Progenitor cell of endocrine pancreas (in vitro differentiated cells): Measurements from ENCODE around the gene PLCB3. TPM values are rescaled to one million over a fixed set of nuclear protein-coding genes. Genes with fewer than 3 reads are reported as not detected.

Experiments used
- DNase-seq: peaks from one replicate; pipeline ENCODE4 v3.0.0; 2021; ENCODE audit warnings: low spot score; ENCODE audit not compliant: unreplicated experiment
- H3K27ac Mint-ChIP-seq: 2 replicates; pipeline ENCODE4 v1.8.0; 2021; ENCODE audit warnings: mild to moderate bottlenecking, moderate library complexity, mixed read lengths
- H3K27me3 Mint-ChIP-seq: 2 replicates; pipeline ENCODE4 v1.8.0; 2021; ENCODE audit warnings: mixed read lengths
- H3K36me3 Mint-ChIP-seq: 2 replicates; pipeline ENCODE4 v1.8.0; 2022; ENCODE audit warnings: mixed read lengths; ENCODE audit not compliant: insufficient read depth
- H3K4me1 Mint-ChIP-seq: 2 replicates; pipeline ENCODE4 v1.8.0; 2021; ENCODE audit warnings: low read depth, mixed read lengths
- H3K4me3 Mint-ChIP-seq: 2 replicates; pipeline ENCODE4 v1.8.0; 2021; ENCODE audit warnings: low read depth, mild to moderate bottlenecking, moderate library complexity, mixed read lengths
- H3K9me3 Mint-ChIP-seq: 2 replicates; pipeline ENCODE4 v1.8.0; 2021; ENCODE audit warnings: low read depth, mixed read lengths
- total RNA-seq: library from RNA; stranded (reverse); gene quantifications from 2 replicates; pipeline ENCODE4 v1.2.1, GENCODE V29; 2021
- TF ChIP-seq, protein P1 (sequence below): fragments of 200-600 bp; sonication (generic); IDR thresholded peaks from one replicate; pipeline ENCODE4 v1.5.0; 2021; ENCODE audit warnings: antibody characterized with exemption, mild to moderate bottlenecking; ENCODE audit not compliant: unreplicated experiment

Gene PLCB3
- total RNA-seq, 1 donor from 2014 or later, result 22.6 TPM

DNA sequence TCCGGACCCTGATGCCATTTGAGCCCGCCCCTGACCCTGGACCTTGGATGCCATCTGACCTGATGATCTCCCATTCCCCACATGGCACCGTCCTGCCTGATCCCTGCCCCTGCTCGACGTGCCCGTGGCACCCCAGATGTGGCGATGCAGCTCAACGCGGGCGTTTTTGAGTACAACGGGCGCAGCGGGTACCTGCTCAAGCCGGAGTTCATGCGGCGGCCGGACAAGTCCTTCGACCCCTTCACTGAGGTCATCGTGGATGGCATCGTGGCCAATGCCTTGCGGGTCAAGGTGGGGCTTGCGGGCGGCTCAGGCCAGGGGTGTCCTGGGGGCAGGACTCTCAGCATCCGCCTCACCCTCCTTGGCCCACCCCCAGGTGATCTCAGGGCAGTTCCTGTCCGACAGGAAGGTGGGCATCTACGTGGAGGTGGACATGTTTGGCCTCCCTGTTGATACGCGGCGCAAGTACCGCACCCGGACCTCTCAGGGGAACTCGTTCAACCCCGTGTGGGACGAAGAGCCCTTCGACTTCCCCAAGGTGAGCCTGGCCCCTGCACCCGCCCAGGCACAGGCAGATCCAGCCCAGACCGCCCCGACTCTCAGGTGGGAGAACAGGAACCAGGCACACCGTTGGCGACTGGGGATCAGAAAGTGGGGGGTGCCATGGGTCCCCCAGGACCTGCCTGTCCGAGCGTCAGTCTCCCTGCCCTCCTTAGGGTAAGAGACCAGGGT lies 11.1 kb downstream of the PLCB3 start:
- Mint-ChIP-seq H3K27me3 (no peaks in the 10 kb centered on the region), H3K9me3 (no peaks in the 10 kb centered on the region), H3K4me3 (no peak overlapping the region), H3K4me1 (no peaks in the 10 kb centered on the region), H3K27ac (no peak overlapping the region), H3K36me3 (peaks cover 17% of the 10 kb centered on the region)
- TF ChIP-seq, protein P1, sequence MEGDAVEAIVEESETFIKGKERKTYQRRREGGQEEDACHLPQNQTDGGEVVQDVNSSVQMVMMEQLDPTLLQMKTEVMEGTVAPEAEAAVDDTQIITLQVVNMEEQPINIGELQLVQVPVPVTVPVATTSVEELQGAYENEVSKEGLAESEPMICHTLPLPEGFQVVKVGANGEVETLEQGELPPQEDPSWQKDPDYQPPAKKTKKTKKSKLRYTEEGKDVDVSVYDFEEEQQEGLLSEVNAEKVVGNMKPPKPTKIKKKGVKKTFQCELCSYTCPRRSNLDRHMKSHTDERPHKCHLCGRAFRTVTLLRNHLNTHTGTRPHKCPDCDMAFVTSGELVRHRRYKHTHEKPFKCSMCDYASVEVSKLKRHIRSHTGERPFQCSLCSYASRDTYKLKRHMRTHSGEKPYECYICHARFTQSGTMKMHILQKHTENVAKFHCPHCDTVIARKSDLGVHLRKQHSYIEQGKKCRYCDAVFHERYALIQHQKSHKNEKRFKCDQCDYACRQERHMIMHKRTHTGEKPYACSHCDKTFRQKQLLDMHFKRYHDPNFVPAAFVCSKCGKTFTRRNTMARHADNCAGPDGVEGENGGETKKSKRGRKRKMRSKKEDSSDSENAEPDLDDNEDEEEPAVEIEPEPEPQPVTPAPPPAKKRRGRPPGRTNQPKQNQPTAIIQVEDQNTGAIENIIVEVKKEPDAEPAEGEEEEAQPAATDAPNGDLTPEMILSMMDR, result no peak
- no peak for DNase-seq

GRCh38 chr11:64263021-64263946 lies 12.0 kb downstream of the PLCB3 start:
- Mint-ChIP-seq H3K36me3 (peaks cover 15% of the 10 kb centered on the region), H3K4me3 (no peak overlapping the region), H3K27me3 (no peaks in the 10 kb centered on the region), H3K27ac (no peak overlapping the region), H3K4me1 (no peaks in the 10 kb centered on the region), H3K9me3 (no peaks in the 10 kb centered on the region)
- DNase-seq, result no peak
- TF ChIP-seq, protein P1, result no peak

DNA sequence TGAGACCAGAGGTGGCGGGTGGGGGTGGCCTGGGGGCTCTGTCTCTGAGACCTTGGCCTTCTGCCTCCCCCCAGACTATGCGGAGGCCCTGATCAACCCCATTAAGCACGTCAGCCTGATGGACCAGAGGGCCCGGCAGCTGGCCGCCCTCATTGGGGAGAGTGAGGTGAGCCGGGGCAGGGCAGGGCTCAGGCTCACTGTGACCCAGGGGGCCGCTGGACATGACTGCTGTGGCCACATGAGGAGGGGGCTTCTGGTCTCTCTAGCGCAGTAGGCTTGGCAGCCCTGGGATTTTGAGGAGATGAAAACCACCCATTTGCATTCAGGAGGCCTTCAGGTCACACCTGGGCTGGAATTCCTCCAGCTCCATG lies 12.6 kb downstream of the PLCB3 start:
- peaks cover 3% of the 10 kb centered on the region for H3K4me1 Mint-ChIP-seq
- H3K27ac Mint-ChIP-seq, result no peak overlapping the region
- TF ChIP-seq, protein P1, result no peak
- DNase-seq, result no peak
- H3K36me3 Mint-ChIP-seq, result peaks cover 15% of the 10 kb centered on the region
- no peaks in the 10 kb centered on the region for H3K27me3 Mint-ChIP-seq
- H3K4me3 Mint-ChIP-seq, result no peak overlapping the region
- H3K9me3 Mint-ChIP-seq, result no peaks in the 10 kb centered on the region

DNA sequence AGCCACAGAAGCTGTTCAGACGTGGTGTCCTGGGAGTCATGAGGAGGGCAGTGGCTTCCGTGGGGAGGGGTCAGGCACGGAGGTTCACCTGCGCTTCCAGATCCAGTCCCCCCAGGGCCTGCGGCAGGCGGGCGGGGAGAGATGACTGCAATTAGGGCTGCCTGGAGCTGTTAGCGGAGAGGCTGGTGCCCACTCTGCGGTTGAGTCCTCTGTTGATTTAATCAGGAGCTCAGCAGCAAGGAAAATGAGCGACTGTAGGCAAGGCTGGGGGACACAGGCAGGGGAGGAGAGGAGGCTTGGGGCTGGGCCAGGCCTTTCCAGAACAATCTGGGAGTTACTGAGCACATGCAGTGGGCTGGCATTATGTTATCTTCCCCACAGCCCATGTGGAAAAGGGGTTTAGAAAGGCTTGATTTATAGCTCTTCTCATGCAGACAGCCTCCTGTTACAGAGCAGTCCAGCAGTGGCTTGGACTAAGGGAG lies 13.1 kb downstream of the PLCB3 start:
- no peak for DNase-seq
- no peak overlapping the region for H3K27ac Mint-ChIP-seq
- H3K4me3 Mint-ChIP-seq, result no peak overlapping the region
- H3K27me3 Mint-ChIP-seq, result no peaks in the 10 kb centered on the region
- H3K9me3 Mint-ChIP-seq, result no peaks in the 10 kb centered on the region
- H3K4me1 Mint-ChIP-seq, result peaks cover 5% of the 10 kb centered on the region
- peaks cover 14% of the 10 kb centered on the region for H3K36me3 Mint-ChIP-seq
- TF ChIP-seq, protein P1, result no peak
